NCI-H2029 treated with DMSO at 0.1 percent for 48 hours (cell line): ENCODE results near the gene TACC2.

Experiments used
- DNase-seq: peaks from one replicate; lab custom pipeline; 2025; lab: John Stamatoyannopoulos, UW

The TACC2 gene

GRCh38 chr10:122273966-122274545, 285.1 kb downstream of the TACC2 start:
- DNase-seq: no peak

- no peak for DNase-seq
These were observed 287.7 kb downstream of the TACC2 start for GRCh38 chr10:122276611-122277208.

GRCh38 chr10:122277526-122278136, 288.7 kb downstream of the TACC2 start:
- no peak for DNase-seq

- DNase-seq: no peak
These were observed 290.8 kb downstream of the TACC2 start for GRCh38 chr10:122279725-122280141.

- no peak for DNase-seq
These were observed 291.2 kb downstream of the TACC2 start for GRCh38 chr10:122280156-122280555.

GRCh38 chr10:122281018-122281626, 292.2 kb downstream of the TACC2 start:
- DNase-seq: no peak

GRCh38 chr10:122281751-122282150, 292.8 kb downstream of the TACC2 start:
- no peak for DNase-seq

GRCh38 chr10:122282253-122282671, 293.3 kb downstream of the TACC2 start:
- DNase-seq: no peak

GRCh38 chr10:122282909-122283308, 293.9 kb downstream of the TACC2 start:
- no peak for DNase-seq

- DNase-seq: no peak
These were observed 296.8 kb downstream of the TACC2 start for GRCh38 chr10:122285506-122286444.

- no peak for DNase-seq
These were observed 297.9 kb downstream of the TACC2 start for GRCh38 chr10:122286867-122287266.

- DNase-seq: no peak
These were observed 298.6 kb downstream of the TACC2 start for GRCh38 chr10:122287570-122287969.

GRCh38 chr10:122288262-122288661, 299.3 kb downstream of the TACC2 start:
- no peak for DNase-seq

GRCh38 chr10:122288917-122289316, 300.0 kb downstream of the TACC2 start:
- no peak for DNase-seq

GRCh38 chr10:122290334-122290733, 301.4 kb downstream of the TACC2 start:
- no peak for DNase-seq

- DNase-seq: no peak
These were observed 302.0 kb downstream of the TACC2 start for GRCh38 chr10:122290833-122291532.

GRCh38 chr10:122291739-122292138, 302.8 kb downstream of the TACC2 start:
- no peak for DNase-seq

- DNase-seq: no peak
These were observed 303.4 kb downstream of the TACC2 start for GRCh38 chr10:122292376-122292775.

GRCh38 chr10:122293156-122293960, 304.4 kb downstream of the TACC2 start:
- DNase-seq: no peak

- DNase-seq: no peak
These were observed 305.0 kb downstream of the TACC2 start for GRCh38 chr10:122293961-122294380.
